ENCODE data around the gene ANKRD33B. TPM values are rescaled to one million over a fixed set of nuclear protein-coding genes. Genes with fewer than 3 reads are reported as not detected.

ANKRD33B gene
- total RNA-seq = 10.4 and 10.6 TPM in 2 replicates

GRCh38 chr5:10563945-10564837, at the start of gene ANKRD33B:
TSS of gene ANKRD33B (plus strand) at chr5:10564070. CDS start at chr5:10564468, 398 bp downstream.

Other genes starting within 250 kb of the ANKRD33B start
- 47.6 and 66.5 TPM in 2 replicates for gene MARCHF6, start 210.4 kb upstream of the ANKRD33B start, total RNA-seq
- gene ROPN1L, start 122.2 kb upstream of the ANKRD33B start, total RNA-seq = 0.26 and 0.31 TPM in 2 replicates
- 40.3 and 78.0 TPM in 2 replicates for gene DAP, start 197.2 kb downstream of the ANKRD33B start, total RNA-seq